ENCODE results near the gene SH2D1A.
"Not testable (repeated sequence)": the region's sequence is repeated elsewhere in the genome, so short reads cannot be mapped to it uniquely, and the experiment has no call there.

Gene SH2D1A

GRCh38 chrX:124393238-124393637, 46.9 kb downstream of the SH2D1A start:
- Mint-ChIP-seq H3K36me3 (no peaks in the 10 kb centered on the region), H3K27ac (no peak overlapping the region), H3K27me3 (no peaks in the 10 kb centered on the region), H3K4me3 (no peak overlapping the region), H3K4me1 (peaks cover 11% of the 10 kb centered on the region), H3K9me3 (no peaks in the 10 kb centered on the region)
- ATAC-seq, result no peak

GRCh38 chrX:124393659-124394058, 47.3 kb downstream of the SH2D1A start:
- H3K36me3 Mint-ChIP-seq, result no peaks in the 10 kb centered on the region
- H3K9me3 Mint-ChIP-seq, result no peaks in the 10 kb centered on the region
- H3K27me3 Mint-ChIP-seq, result no peaks in the 10 kb centered on the region
- H3K4me1 Mint-ChIP-seq, result peaks cover 11% of the 10 kb centered on the region
- no peak for ATAC-seq
- H3K27ac Mint-ChIP-seq, result no peak overlapping the region
- no peak overlapping the region for H3K4me3 Mint-ChIP-seq

GRCh38 chrX:124395145-124395880, 49.0 kb downstream of the SH2D1A start:
- H3K27me3 Mint-ChIP-seq, result no peaks in the 10 kb centered on the region
- ATAC-seq, result no peak
- H3K9me3 Mint-ChIP-seq, result no peaks in the 10 kb centered on the region
- no peak overlapping the region for H3K27ac Mint-ChIP-seq
- no peak overlapping the region for H3K4me3 Mint-ChIP-seq
- H3K4me1 Mint-ChIP-seq, result peaks cover 11% of the 10 kb centered on the region
- no peaks in the 10 kb centered on the region for H3K36me3 Mint-ChIP-seq

- Mint-ChIP-seq H3K9me3 (no peaks in the 10 kb centered on the region), H3K27ac (no peak overlapping the region), H3K4me1 (no peaks in the 10 kb centered on the region), H3K4me3 (no peak overlapping the region), H3K36me3 (no peaks in the 10 kb centered on the region), H3K27me3 (peaks cover 8% of the 10 kb centered on the region)
- ATAC-seq, result no peak
Measured at GRCh38 chrX:124401696-124402095, 55.3 kb downstream of the SH2D1A start.

GRCh38 chrX:124405868-124406267, 59.5 kb downstream of the SH2D1A start:
- Mint-ChIP-seq H3K36me3 (no peaks in the 10 kb centered on the region), H3K9me3 (no peaks in the 10 kb centered on the region), H3K27me3 (peaks cover 8% of the 10 kb centered on the region), H3K4me1 (no peaks in the 10 kb centered on the region), H3K27ac (no peak overlapping the region), H3K4me3 (no peak overlapping the region)
- ATAC-seq, result no peak

GRCh38 chrX:124406294-124407014, 60.1 kb downstream of the SH2D1A start:
- no peaks in the 10 kb centered on the region for H3K9me3 Mint-ChIP-seq
- ATAC-seq, result peak; percentile 51
- no peaks in the 10 kb centered on the region for H3K4me1 Mint-ChIP-seq
- no peak overlapping the region for H3K4me3 Mint-ChIP-seq
- no peaks in the 10 kb centered on the region for H3K36me3 Mint-ChIP-seq
- H3K27me3 Mint-ChIP-seq, result peaks cover 8% of the 10 kb centered on the region
- no peak overlapping the region for H3K27ac Mint-ChIP-seq

- H3K36me3 Mint-ChIP-seq, result no peaks in the 10 kb centered on the region
- H3K4me1 Mint-ChIP-seq, result no peaks in the 10 kb centered on the region
- ATAC-seq, result no peak
- no peak overlapping the region for H3K4me3 Mint-ChIP-seq
- H3K9me3 Mint-ChIP-seq, result no peaks in the 10 kb centered on the region
- H3K27me3 Mint-ChIP-seq, result peaks cover 8% of the 10 kb centered on the region
- H3K27ac Mint-ChIP-seq, result no peak overlapping the region
Measured at GRCh38 chrX:124407226-124407625, 60.9 kb downstream of the SH2D1A start.

GRCh38 chrX:124408380-124408779, 62.0 kb downstream of the SH2D1A start:
- ATAC-seq, H3K9me3 Mint-ChIP-seq, H3K4me3 Mint-ChIP-seq, H3K27ac Mint-ChIP-seq, H3K4me1 Mint-ChIP-seq, H3K27me3 Mint-ChIP-seq, H3K36me3 Mint-ChIP-seq: not testable (repeated sequence)

GRCh38 chrX:124413244-124413643, 66.9 kb downstream of the SH2D1A start:
- no peak overlapping the region for H3K4me3 Mint-ChIP-seq
- no peak overlapping the region for H3K27ac Mint-ChIP-seq
- H3K9me3 Mint-ChIP-seq, result no peaks in the 10 kb centered on the region
- no peaks in the 10 kb centered on the region for H3K27me3 Mint-ChIP-seq
- H3K4me1 Mint-ChIP-seq, result no peaks in the 10 kb centered on the region
- no peaks in the 10 kb centered on the region for H3K36me3 Mint-ChIP-seq
- ATAC-seq, result no peak

GRCh38 chrX:124414281-124414680, 67.9 kb downstream of the SH2D1A start:
- Mint-ChIP-seq H3K9me3 (no peaks in the 10 kb centered on the region), H3K4me3 (no peak overlapping the region), H3K36me3 (no peaks in the 10 kb centered on the region), H3K27me3 (no peaks in the 10 kb centered on the region), H3K4me1 (no peaks in the 10 kb centered on the region), H3K27ac (no peak overlapping the region)
- ATAC-seq, result no peak

- ATAC-seq, result no peak
- Mint-ChIP-seq H3K9me3 (no peaks in the 10 kb centered on the region), H3K27me3 (no peaks in the 10 kb centered on the region), H3K36me3 (no peaks in the 10 kb centered on the region), H3K4me3 (no peak overlapping the region), H3K27ac (no peak overlapping the region), H3K4me1 (no peaks in the 10 kb centered on the region)
Measured at GRCh38 chrX:124415115-124415800, 68.9 kb downstream of the SH2D1A start.

GRCh38 chrX:124421898-124422655, 75.7 kb downstream of the SH2D1A start:
- H3K4me1 Mint-ChIP-seq, result no peaks in the 10 kb centered on the region
- H3K27me3 Mint-ChIP-seq, result no peaks in the 10 kb centered on the region
- no peak for ATAC-seq
- no peak overlapping the region for H3K27ac Mint-ChIP-seq
- H3K36me3 Mint-ChIP-seq, result no peaks in the 10 kb centered on the region
- peaks cover 4% of the 10 kb centered on the region for H3K9me3 Mint-ChIP-seq
- H3K4me3 Mint-ChIP-seq, result no peak overlapping the region

Data from stimulated activated memory B cell treated with anti-CD40 and anti-IgM and Interleukin-4, amounts not matched to agents 10 μg/mL and 1 μg/mL and 100 μg/mL, for 72 hours (primary cell).